HG02610 (cell line): Measurements from ENCODE around the gene CDH23.
A peak's percentile ranks its signal among the peaks of the same experiment; 100 is the strongest.

Experiments used
- ATAC-seq: cut with Tn5 transposase; IDR thresholded peaks from one replicate; pipeline ENCODE4 v1.9.1; 2021; ENCODE audit warnings: mild to moderate bottlenecking, moderate library complexity; ENCODE audit not compliant: unreplicated experiment

The CDH23 gene

DNA sequence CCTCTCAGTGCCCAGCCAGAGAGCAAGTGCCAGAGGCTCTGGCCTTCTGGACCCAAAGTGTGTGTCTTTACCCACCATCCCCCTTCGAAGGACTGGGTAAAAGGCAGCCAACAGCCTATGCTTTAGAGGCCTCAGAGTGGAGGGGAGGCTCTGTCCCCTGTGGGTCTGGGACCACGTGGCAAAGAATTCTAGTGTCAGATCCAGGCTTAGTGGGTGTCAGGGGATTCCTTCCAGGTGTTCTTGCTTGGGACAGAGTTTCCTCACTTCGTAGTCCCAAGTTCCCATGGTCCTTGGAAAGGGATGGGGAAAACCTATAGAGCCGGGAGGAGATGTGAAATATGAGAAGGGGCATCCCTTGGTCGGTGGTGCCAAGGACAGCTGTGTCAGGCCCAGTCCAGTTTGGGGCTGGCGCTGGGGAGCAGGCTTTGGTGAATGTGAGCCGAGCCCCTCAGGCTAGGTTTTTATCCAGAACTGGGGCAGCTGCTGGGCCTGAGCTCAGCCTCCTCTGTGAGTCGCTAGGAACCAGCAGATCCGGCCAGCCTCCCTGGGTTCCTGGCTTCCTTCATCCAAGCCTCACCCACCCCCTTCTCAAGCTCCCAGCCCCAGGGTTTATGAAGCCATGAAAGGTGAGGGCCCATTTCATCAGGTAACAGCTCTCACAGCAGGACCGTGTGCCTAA is 251.7 kb downstream of the CDH23 start:
- no peak for ATAC-seq

DNA sequence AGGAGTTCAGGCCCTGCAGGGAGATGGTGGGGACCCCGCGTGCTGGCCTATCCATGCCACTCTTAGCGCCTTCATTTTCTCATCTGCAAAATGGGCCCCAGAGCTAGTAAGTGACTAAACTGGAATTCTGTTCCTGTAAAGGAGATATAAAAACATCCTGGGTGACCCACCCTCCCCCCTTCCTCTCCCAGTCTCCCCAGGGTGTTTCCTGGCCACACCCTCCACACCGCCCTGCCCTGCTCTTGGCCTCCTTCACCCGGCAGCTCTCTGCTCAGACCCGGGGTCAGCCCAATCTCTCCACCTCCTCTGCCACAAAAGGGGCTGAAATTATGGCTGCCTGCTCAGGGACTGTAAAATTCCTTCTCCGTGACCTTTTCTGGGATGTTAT is 252.2 kb downstream of the CDH23 start:
- ATAC-seq: no peak

DNA sequence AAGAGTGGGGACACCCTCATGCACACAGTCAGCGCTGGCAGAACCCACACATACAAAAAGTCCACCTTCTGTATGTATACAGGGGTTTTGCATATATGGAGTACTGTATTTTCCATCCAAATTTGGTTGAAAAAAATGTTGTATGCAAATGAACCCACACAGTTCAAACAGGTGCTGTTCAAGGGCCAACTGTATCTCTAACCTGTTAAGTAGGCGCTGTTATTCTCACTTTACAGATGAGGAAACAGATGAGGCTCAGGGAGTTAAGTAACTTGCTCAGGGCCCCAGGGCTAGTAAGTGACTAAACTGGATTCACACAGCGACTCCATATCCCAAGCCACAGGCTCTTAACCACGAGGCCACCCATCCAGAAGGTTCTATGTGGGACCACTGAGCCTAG is 252.9 kb downstream of the CDH23 start:
- ATAC-seq: no peak

DNA sequence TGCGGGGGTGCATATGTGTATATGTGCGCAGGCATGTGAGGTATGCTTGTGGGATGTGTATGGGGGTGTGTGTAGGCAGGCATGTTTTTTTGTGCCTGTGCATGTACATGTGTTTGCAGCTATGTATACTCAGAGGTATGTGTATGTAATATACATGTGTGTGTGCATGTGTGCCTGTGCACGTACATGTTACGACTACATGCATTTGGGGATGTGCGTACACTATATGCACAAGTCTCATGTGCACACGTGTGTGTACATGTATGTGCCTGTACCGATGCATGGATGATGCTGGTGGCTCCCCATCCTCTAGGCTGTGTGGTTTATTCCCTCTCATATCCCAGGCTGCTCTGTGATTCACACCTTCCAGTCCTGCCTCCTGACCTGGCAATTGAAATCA is 253.7 kb downstream of the CDH23 start:
- ATAC-seq: no peak

DNA sequence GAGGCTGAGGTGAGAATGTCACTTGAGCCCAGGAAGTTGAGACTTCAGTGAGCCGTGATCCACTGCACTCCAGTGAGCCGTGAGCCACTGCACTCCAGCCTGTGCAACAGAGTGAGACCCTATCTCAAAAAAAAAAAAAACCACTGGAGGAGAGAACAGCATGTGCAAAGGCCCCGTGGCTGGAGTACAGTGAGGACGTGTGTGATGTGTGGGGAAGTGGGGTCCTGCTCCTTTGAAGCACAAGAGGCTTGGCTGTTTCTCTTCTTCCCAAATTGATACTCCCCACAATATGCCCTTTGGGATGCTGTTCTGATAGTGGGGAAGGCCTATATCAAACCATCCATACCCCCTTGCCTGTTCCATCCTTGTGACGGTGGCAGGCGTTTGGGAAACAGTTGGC is 254.7 kb downstream of the CDH23 start:
- ATAC-seq: no peak

DNA sequence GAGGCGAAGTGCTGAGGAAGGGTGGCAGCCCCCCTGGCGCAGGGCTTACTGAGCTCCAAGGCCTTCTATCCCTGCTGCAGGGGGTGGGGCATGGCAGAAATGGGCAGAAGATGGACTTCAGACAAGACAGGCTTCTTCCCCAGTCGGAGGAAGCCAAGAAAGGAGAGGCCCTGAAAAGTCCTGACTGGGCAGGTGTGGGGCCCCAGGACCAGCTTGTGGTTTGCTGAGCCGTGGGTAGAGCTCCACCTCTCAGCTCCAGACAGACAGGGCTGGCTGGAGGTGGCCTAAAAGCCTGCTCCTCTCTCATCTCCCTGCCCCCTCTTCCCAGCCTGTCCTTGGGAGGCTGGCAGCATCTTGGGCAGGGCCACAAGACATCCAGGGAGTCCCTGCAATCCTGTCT is 255.2 kb downstream of the CDH23 start:
- ATAC-seq: no peak

DNA sequence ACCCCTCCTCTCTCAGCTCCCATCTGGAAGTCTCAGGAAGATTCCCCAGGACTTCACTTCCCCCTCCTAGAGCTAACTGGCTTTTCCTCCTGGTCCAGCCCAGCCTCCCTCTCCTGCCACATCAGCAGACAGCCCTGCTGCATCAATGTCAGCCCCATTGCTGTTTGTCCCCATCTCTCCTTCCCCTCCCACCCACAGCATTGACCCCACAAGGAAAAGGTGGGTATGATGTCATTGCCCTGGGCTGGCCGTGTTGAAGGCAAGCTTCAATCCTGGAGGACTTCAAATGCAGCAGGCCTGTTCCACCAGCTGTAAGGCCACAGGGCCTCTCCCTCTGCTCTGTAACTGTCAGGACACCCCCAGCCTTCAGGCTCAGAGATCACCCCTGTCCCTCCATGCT is 256.3 kb downstream of the CDH23 start:
- ATAC-seq: no peak

DNA sequence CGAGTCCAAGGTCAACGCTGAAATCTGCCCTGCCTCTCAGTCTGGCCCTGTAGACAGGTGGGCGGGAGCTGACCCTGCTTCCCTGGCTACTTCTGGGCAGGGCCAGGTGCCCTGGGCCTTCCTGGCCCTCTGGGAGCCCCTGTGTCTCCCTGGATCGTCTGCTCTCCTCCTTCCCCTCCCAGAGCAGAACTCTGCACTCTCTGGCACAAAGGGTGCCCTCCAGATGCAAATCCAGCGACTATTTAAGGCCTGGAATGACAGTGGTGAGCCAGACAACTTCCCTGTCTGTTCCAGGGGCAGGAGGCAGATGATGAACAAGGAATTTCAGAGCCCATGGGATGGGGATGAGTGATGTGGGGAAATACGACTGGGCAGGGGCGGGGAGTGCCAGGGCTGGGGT is 259.5 kb downstream of the CDH23 start:
- no peak for ATAC-seq

DNA sequence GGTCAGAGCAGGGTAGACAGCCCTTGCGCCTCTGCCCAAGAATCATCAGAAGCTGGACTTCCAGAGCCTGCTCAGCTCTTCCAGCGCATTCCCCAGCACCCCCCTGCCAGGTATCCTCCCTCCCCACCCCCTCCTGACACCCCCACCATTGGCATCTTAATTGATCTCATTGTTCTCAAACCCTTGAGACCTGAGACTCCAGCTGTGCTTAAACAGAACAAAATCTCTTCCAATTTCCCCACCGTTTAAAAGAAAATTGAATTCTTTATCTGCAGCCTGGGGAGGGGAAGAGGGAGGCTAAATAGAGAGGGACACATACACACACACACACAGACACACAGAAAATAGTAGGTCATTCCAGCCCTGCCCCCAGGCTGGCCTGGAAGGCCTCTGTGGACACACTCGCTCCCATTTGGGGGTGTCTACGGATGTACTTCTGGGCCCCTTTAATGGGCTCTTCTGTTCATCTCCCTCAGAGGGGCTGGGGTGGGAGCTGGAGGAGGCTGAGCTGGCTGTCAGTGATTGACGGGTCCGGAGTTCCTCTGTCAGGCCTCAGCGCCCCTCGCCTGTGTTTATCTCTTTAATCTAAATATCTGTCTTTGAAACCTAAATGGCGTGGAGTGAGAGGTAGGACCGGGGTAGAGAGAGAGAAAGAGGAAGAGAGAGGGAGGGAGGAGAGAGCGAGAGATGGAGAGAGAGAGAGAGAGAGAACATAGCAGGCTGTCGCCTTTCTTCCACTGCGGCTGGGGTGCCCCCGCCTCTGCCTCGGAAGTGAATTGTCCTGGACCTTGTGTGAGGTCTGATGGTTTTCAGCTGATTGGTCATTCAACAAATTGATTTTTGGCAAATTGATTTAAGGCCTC is 261.1 kb downstream of the CDH23 start:
- ATAC-seq: no peak

DNA sequence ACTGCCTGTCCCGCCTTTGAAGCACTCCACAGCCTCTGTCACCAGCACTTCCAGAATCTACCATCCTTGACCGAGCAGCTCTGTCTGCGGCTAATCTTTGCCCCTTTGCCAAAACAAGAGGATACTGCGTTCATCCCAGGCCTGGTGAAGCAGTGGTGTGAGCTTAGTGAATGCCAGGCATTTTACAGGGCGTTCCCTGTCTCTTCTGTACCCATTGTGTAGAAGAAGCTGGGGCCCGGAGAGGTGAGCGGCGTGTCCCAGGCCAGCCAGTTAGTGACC is 261.7 kb downstream of the CDH23 start:
- no peak for ATAC-seq

DNA sequence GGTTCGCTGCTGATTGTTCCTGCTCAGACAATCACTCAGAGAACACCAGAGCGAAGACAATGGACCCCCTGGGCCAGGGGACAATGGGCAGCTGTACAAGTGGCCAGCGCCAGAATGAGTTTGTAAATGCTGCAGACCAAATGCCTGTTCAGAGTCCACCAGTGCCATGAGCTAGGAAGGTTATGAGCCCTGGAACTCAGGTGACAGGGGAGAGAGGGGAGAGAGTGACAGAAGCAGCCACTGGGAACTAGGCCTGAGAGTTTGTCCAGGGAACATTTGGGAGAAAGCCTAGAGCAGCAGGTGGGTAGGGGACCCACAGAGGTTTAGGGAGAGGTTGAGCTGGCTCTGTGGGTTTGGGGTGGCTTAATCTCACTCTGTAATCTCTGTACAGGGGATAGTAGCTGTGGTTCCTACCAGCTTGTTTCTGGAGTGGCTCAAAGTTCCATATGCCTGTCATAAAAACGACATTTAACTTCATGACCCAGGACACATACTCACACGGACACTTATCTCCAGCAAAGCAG is 262.5 kb downstream of the CDH23 start:
- no peak for ATAC-seq

DNA sequence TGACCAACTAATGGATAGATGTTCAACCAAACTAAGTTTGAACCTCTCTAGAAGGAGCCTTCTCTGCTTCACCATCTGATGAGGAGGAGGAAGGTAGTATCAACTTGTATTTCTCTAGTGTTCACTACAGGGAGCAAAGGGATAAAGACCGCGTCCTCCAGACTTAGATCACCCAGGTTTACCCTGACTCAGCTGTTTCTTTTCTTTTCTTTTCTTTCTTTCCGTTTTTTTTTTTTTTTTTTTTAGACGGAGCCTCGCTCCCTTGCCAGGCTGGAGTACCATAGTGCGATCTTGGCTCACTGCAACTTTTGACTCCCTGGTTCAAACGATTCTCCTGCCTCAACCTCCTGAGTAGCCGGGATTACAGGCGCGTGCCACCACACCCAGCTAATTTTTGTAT is 263.0 kb downstream of the CDH23 start:
- no peak for ATAC-seq

DNA sequence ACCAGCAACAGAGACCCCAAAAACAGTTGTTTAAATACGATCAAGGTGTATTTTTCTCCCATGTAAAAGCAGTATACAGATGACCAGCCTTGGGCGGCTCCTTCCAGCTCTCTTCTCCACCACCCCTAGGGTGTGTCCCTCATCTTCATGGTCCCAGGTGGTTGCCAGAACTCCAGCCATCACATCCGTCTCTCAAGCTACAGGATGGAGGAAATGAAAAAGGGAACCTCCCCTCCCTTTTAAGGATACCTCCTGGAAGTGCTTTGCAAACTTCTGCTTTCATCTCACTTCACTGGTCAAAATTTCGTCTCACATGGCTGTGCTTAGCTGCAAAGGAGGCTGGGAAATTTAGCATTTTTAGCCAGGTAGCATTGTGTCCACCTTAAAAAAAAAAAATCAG is 263.6 kb downstream of the CDH23 start:
- ATAC-seq: no peak

DNA sequence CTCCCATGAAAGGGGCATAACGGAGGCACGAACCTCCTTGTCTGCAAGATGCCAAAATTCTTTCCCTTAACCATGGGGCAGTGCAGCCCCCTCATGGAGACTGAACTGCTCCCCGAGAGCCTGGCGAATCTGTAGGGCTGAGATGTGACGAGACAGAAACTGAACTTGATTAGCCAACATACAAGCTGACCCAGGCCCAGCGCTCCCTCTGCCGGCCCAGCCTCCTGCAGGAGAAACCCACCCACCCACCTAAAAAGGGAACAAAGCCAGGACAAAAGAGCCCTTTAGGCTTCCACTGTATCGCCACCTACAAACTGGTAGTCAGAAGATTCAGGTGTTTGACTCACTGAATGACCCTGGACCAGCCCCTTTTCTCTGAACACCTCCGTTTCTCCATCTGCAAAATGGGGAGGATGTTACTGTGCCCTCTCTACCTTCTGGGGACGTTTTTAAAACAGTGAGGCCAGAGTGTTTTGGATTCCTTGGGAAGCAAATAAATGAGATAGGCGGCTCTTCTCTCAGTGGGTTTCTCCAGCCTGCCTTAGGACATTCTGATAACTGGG is 264.4 kb downstream of the CDH23 start:
- no peak for ATAC-seq

DNA sequence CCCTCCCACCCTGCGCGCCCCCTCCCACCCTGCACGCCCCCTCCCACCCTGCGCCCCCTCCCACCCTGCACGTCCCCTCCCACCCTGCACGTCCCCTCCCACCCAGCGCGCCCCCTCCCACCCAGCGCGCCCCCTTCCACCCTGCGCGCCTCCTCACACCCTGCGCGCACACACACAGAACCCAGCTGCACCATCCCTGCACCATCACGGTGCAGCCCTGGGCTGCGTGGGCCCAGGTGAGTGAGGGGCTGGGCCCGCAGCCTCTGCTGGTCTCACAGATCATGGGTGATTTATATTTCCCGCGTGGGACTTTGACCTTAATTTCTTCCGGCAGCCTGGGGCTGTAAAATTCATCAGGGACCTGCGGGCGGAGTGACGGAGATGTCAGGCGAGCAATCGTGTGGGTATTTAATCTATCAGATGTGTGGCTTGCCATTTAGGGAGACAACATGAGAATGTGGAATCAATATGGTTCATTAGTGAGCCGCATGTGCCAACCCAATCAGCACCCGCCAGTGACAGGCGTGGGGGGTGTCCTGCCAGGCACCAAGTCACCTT is 265.1 kb downstream of the CDH23 start:
- ATAC-seq: no peak

DNA sequence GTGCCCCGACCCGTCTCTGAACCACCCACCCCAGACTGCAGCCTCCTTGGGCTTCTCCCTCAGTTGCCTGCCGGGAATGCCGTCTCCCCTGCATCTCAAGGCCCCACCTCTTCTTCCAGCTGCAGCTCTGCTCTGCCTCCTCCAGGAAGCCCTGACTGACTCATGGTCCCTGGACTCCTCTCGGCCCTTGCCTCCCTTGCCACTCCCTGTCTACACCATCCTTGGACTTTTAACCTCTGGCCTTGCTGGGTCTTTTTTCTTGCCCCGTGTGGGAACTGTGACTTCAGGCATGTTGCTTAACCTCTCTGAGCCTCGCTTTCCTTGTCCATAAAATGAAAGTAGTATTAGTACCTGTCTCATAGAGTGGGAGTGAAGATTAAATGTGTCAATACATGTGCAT is 266.6 kb downstream of the CDH23 start:
- no peak for ATAC-seq

DNA sequence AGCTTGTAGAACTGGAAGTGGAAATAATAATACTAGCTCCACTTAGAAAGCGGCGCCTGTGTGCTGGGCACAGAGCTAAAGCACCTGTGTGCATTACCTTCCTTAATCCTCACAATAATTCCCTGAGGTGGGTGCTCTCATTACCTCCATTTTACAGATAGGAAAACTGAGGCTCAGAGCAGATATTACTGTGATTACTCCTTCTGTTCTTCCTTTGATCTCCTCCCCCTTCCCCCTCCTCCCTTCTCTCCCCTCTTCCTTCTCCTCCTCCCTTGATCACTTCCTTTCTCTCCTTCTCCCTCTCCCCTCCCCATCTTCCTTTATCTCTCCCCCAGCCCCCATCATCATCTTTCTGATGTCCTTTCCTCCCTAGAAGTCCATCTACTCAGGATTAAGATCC is 267.9 kb downstream of the CDH23 start:
- ATAC-seq: no peak

DNA sequence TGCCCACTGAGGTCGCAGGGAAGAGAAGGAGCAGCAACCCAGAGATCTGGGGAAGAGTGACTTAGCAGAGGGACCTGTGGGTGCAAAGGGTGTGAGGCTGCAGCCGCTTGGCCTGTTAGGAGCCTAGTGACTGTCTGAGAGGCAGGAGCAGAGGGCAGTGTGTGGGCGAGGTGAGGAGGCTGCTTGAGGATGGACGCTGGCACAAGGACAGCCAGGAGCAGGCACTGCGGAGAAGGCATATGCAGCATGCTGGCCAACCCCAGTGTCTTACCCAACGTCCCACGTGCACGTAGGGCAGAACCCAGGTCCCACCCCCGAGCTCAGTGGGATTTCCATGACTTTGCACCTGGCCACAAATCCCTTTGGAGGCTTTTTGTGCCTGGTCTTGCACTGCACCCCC is 268.7 kb downstream of the CDH23 start:
- no peak for ATAC-seq

DNA sequence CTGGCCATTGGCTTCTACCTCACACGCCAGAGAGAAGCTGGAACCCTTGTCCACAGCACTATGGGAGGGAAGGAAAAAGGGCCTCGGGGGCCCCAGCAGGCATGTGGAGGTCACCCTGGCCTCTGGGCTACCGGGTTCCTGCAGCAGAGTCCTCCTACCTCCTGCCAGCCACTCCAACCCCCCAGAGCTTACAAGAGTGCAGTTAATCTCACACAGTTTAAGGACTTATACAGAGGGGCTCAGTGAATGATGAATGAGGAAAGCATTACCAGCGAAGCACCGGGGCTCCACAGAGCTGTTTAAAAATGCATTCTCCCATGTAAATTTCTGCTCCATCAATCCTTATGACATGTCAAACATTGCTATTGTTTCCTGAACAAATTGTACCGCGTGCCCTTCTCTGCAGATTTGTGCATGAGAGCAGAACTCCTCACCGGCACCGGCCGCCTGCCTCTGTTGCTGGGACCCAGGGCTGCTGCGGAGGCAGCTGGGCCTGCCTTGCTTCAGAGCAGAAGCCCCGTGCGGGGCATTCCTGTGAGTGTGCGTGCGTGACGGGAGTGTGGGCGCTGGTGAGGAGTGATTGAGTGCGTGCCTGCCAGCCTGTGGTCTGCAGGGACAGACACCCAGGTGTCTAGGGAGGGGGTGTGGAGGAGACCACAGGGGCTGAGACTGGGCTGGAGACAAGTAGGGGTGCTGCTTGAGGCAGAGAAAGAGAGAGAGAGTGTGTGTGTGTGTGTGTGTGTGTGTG is 270.1 kb downstream of the CDH23 start:
- peak; percentile 34 for ATAC-seq

DNA sequence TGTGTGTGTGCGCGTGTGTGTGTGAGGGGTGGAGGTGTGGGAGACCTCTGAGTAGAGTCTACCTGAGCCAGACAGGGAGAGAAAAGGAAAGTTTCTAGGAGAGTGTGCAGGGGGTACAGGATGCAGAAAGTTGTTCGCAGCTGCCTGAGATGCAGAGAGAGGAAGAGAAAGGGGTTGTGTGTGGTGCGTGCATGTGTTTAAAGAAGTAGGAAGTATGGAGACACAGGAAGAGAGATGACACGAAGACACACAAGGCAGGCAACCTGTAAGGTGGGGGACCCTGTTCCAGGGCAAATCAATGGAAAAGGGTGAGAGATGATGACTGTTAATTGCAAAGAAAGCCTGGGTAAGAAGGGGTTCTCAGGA is 270.6 kb downstream of the CDH23 start:
- peak; percentile 28 for ATAC-seq
